GM23248 (cell line): ENCODE measurements around the gene MLN. TPM values are rescaled to one million over a fixed set of nuclear protein-coding genes. Genes with fewer than 3 reads are reported as not detected.
A peak's percentile ranks its signal among the peaks of the same experiment; 100 is the strongest.

Experiments used
- DNase-seq: peaks from one replicate; pipeline ENCODE4 v3.0.0-alpha.2; 2015
- H2AFZ ChIP-seq: fragments of 200-600 bp; sonication (generic); 2 replicates; pipeline ENCODE4 v1.6.1; 2016; ENCODE audit warnings: antibody characterized with exemption
- H3F3A ChIP-seq: fragments of 200-600 bp; sonication (generic); 2 replicates; pipeline ENCODE4 v1.6.1; 2016; ENCODE audit warnings: mild to moderate bottlenecking, antibody characterized with exemption, mixed run types; ENCODE audit not compliant: insufficient read depth
- H3K27ac ChIP-seq: fragments of 200-600 bp; sonication (generic); 2 replicates; pipeline ENCODE4 v1.5.1; 2016; ENCODE audit warnings: mild to moderate bottlenecking
- H3K27me3 ChIP-seq: fragments of 200-600 bp; sonication (generic); replicated peaks from 2 replicates; pipeline ENCODE4 v1.6.1; 2016; ENCODE audit warnings: mild to moderate bottlenecking; ENCODE audit not compliant: insufficient read depth
- H3K36me3 ChIP-seq: fragments of 200-600 bp; sonication (generic); 2 replicates; pipeline ENCODE4 v1.6.1; 2016; ENCODE audit warnings: low read depth, mild to moderate bottlenecking
- H3K4me1 ChIP-seq: fragments of 200-600 bp; sonication (generic); 2 replicates; pipeline ENCODE4 v1.6.1; 2016; ENCODE audit warnings: mild to moderate bottlenecking; ENCODE audit not compliant: insufficient read depth
- H3K4me2 ChIP-seq: fragments of 200-600 bp; sonication (generic); one replicate; pipeline ENCODE4 v1.6.1; 2016; ENCODE audit warnings: mild to moderate bottlenecking; ENCODE audit not compliant: unreplicated experiment
- H3K4me3 ChIP-seq: fragments of 200-600 bp; sonication (generic); 2 replicates; pipeline ENCODE4 v1.5.1; 2016; ENCODE audit warnings: mild to moderate bottlenecking
- H3K79me2 ChIP-seq: fragments of 200-600 bp; sonication (generic); 2 replicates; pipeline ENCODE4 v1.6.1; 2016; ENCODE audit warnings: mild to moderate bottlenecking; ENCODE audit not compliant: insufficient read depth
- H3K9ac ChIP-seq: fragments of 200-600 bp; sonication (generic); 2 replicates; pipeline ENCODE4 v1.6.1; 2016; ENCODE audit warnings: mild to moderate bottlenecking
- H3K9me2 ChIP-seq: fragments of 200-600 bp; sonication (generic); 2 replicates; pipeline ENCODE4 v1.6.1; 2016; ENCODE audit warnings: mixed run types, mild to moderate bottlenecking, moderate library complexity; ENCODE audit not compliant: insufficient read depth
- H3K9me3 ChIP-seq: fragments of 200-600 bp; sonication (generic); one replicate; pipeline ENCODE4 v1.6.1; 2017; ENCODE audit warnings: low read depth
- H4K20me1 ChIP-seq: fragments of 200-600 bp; sonication (generic); 2 replicates; pipeline ENCODE4 v1.6.0; 2016; ENCODE audit not compliant: insufficient read depth
- EZH2 ChIP-seq: fragments of 200-600 bp; sonication (generic); IDR thresholded peaks from 2 replicates; pipeline ENCODE4 v1.6.1; 2018; ENCODE audit warnings: antibody characterized with exemption, mild to moderate bottlenecking; ENCODE audit not compliant: insufficient read depth, poor library complexity, severe bottlenecking
- EZH2phosphoT487 ChIP-seq: fragments of 200-600 bp; sonication (generic); IDR thresholded peaks from 2 replicates; pipeline ENCODE4 v1.6.1; 2018; ENCODE audit warnings: antibody characterized with exemption, moderate library complexity, mild to moderate bottlenecking, low read depth; ENCODE audit not compliant: insufficient read depth
- WGBS, 2 experiments: methylation state at CpG; one replicate each; pipeline ENCODE4 v1.1.6; 2015 to 2017; ENCODE audit warnings: low lambda C conversion rate in 2 of 2, low coverage in 1 of 2; ENCODE audit errors: missing lambda C conversion rate in 2 of 2; 5-methylcytosine and 5-hydroxymethylcytosine counted together
- in situ Hi-C: fragments of 300-500 bp; cut with MboI; formaldehyde crosslinking; loops from 2 replicates; pipeline ENCODE4 v1.15.0; 2020
- polyA plus RNA-seq: library from polyadenylated mRNA; unstranded; fragments of >200 nt; fragmentation: Nextera tagmentation; extraction: Ambion mirVana; gene quantifications from 2 replicates; pipeline ENCODE4 v1.2.1, GENCODE V29; 2016
- total RNA-seq: library from RNA; depleted of rRNA; stranded (reverse); fragments of >200 nt; shearing (Covaris generic); gene quantifications from 2 replicates; pipeline ENCODE4 v1.2.3, GENCODE V29; 2014

The MLN gene
- total and polyA plus RNA-seq, 2 experiments from 2014 or later: not detected

DNA sequence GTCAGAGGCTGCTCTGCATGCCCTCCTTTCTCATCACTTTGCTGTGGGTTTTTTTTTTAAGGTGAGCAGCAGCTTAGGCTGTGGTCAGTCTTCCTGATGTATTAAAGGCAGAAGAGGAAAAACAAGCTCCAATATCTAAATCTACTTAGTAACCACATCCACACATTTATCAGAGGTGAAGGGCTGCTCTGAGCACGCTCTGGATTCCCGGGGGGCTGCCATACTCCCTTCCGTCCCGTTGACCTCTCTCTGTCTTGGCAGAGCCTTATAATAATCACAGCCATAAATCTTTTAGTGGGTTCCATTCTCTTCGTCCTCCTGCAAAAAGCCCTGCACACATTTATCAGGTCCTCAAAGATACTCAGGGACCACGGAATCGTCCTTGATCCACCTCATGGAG is 12.2 kb downstream of the MLN start:
- no peak overlapping the region for H3K9ac ChIP-seq
- no peaks in the 10 kb centered on the region for H3K27me3 ChIP-seq
- no peaks in the 10 kb centered on the region for H3K36me3 ChIP-seq
- no peaks in the 10 kb centered on the region for H4K20me1 ChIP-seq
- in situ Hi-C loops: no loop called here
- H2AFZ ChIP-seq: no peak overlapping the region
- H3F3A ChIP-seq: peaks cover 14% of the 10 kb centered on the region
- H3K4me3 ChIP-seq: no peak overlapping the region
- 62 to 64% methylated on average over 7 of the region's 7 CpGs for WGBS, 2 experiments
- H3K4me2 ChIP-seq: no peak overlapping the region
- H3K27ac ChIP-seq: no peak overlapping the region
- TF ChIP-seq EZH2phosphoT487 (no peak), EZH2 (no peak)
- H3K79me2 ChIP-seq: peaks cover 18% of the 10 kb centered on the region
- no peaks in the 10 kb centered on the region for H3K9me3 ChIP-seq
- DNase-seq: no peak
- peaks cover 17% of the 10 kb centered on the region for H3K4me1 ChIP-seq
- no peaks in the 10 kb centered on the region for H3K9me2 ChIP-seq

DNA sequence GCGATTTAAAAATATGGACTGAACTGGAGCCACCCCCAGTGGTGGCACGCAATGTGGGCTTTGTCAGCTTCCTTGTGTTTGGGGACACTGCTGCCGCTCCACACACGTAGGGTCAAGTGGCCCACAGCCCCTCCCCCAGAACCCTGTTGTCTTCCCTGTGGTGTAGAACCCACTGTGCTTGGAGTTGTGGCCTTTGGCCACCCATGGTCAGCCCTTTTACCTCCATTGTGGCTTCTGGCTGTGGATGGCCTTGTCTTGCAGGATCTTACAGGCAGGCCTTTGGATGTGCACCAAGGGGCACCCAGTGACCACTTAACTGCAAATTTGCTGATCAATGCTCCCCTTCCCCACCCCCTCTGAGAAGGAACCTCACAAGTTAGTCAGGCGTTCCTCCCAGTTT is 12.9 kb downstream of the MLN start:
- peaks cover 24% of the 10 kb centered on the region for H3K4me1 ChIP-seq
- H3K9me2 ChIP-seq: no peaks in the 10 kb centered on the region
- DNase-seq: no peak
- no peak overlapping the region for H2AFZ ChIP-seq
- no peak for TF ChIP-seq EZH2phosphoT487
- TF ChIP-seq EZH2: no peak
- no peak overlapping the region for H3K4me2 ChIP-seq
- H3K36me3 ChIP-seq: no peaks in the 10 kb centered on the region
- no peaks in the 10 kb centered on the region for H3K27me3 ChIP-seq
- no peak overlapping the region for H3K27ac ChIP-seq
- H3K9ac ChIP-seq: no peak overlapping the region
- peaks cover 23% of the 10 kb centered on the region for H3K79me2 ChIP-seq
- H4K20me1 ChIP-seq: no peaks in the 10 kb centered on the region
- H3K4me3 ChIP-seq: no peak overlapping the region
- H3K9me3 ChIP-seq: no peaks in the 10 kb centered on the region
- H3F3A ChIP-seq: peaks cover 21% of the 10 kb centered on the region
- WGBS, 2 experiments: 85 to 91% methylated on average over 5 of the region's 5 CpGs
- in situ Hi-C loops: no loop called here

DNA sequence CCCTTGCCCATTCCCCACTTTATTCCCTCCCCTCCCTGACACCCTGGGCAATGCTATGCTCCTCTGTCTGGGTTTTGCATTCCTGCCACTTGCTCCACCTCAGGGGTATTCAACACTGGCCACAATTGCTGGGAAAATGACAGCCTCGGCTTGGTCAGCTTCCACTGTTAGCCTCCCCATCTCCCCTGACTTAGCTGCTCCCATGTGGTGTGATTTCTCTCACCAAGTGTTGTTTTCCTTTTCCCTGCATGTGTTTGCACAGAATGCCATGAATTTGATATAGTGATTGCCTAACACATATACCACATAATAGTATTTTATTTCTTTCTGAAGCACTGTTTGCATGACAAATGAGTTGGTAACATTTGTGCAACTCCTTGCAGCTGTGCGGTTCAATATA is 13.4 kb downstream of the MLN start:
- Histone ChIP-seq H3K9me2 (no peaks in the 10 kb centered on the region), H3K4me1 (peaks cover 27% of the 10 kb centered on the region), H3K27ac (no peak overlapping the region), H3K4me3 (no peak overlapping the region), H4K20me1 (no peaks in the 10 kb centered on the region), H3F3A (peaks cover 25% of the 10 kb centered on the region), H3K9me3 (no peaks in the 10 kb centered on the region), H3K9ac (no peak overlapping the region), H3K79me2 (peaks cover 24% of the 10 kb centered on the region), H3K27me3 (no peaks in the 10 kb centered on the region), H3K36me3 (no peaks in the 10 kb centered on the region), H3K4me2 (no peak overlapping the region), H2AFZ (no peak overlapping the region)
- TF ChIP-seq EZH2 (no peak), EZH2phosphoT487 (no peak)
- WGBS, 2 experiments: 92 to 100% methylated on average over 2 of the region's 2 CpGs
- in situ Hi-C loops: no loop called here
- no peak for DNase-seq

DNA sequence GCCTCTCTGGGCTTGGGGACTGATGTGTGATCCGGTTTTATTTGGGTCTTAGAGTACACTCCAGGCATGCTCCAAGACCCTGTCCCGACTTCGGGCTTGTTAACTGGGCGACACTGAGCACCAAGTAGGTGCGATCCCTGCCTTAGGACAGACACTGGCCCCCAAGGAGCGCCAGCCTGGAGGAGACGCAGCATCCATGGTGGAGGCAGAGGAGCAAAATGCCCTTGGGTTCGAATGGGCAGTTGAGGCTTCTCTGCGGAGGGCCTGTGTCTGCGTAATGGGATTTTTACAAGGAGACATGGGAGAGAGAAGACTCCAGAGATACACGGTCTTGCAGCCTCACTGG is 14.3 kb downstream of the MLN start:
- 93 to 95% methylated on average over 11 of the region's 11 CpGs for WGBS, 2 experiments
- Histone ChIP-seq H3K9me3 (no peaks in the 10 kb centered on the region), H3K4me3 (peak overlapping the region; percentile 73), H4K20me1 (no peaks in the 10 kb centered on the region), H3K9ac (peak overlapping the region; percentile 93), H3K36me3 (no peaks in the 10 kb centered on the region), H3K27ac (peak overlapping the region; percentile 97), H2AFZ (peak overlapping the region; percentile 86), H3F3A (peaks cover 31% of the 10 kb centered on the region), H3K79me2 (peaks cover 33% of the 10 kb centered on the region), H3K4me1 (peaks cover 33% of the 10 kb centered on the region), H3K4me2 (peak overlapping the region; percentile 97), H3K9me2 (no peaks in the 10 kb centered on the region), H3K27me3 (no peaks in the 10 kb centered on the region)
- no peak for DNase-seq
- in situ Hi-C loops: no loop called here
- TF ChIP-seq EZH2phosphoT487 (no peak), EZH2 (no peak)
